IMR-90 (cell line): Measurements from ENCODE around the gene SLX4IP. TPM values are rescaled to one million over a fixed set of nuclear protein-coding genes. Genes with fewer than 3 reads are reported as not detected.

ENCODE experiments used
- ATAC-seq: fragments of 200-7000 bp; cut with Tn5 transposase; 2 replicates; pipeline ENCODE4 v1.9.1; 2020; ENCODE audit warnings: low read depth, mild to moderate bottlenecking, moderate library complexity
- BruUV-seq: library from RNA; stranded (reverse); fragments of 400-500 nt; replicated peaks from 2 replicates; lab custom pipeline; 2021; lab: Mats Ljungman, UMichigan
- CTCF ChIA-PET: fragments of 300-600 bp; formaldehyde crosslinking; extraction: SDS; loops from one replicate; lab custom pipeline; 2021; ENCODE audit warnings: antibody characterized with exemption; lab: Yijun Ruan, JAX
- POLR2A ChIA-PET: fragments of 300-600 bp; sonication (Branson Sonifier 250); formaldehyde crosslinking; loops from one replicate; lab custom pipeline; 2022; ENCODE audit warnings: antibody characterized with exemption; ENCODE audit not compliant: unreplicated experiment; lab: Charles Lee
- DNase-seq: peaks from one replicate; pipeline ENCODE4 v3.0.0; 2013
- H2AFZ ChIP-seq: replicated peaks from 2 replicates; pipeline ENCODE3; 2013; ENCODE audit warnings: low read length, mild to moderate bottlenecking; ENCODE audit not compliant: poor library complexity
- H2AK5ac ChIP-seq: 2 replicates; pipeline ENCODE4 v1.6.1; 2013; ENCODE audit warnings: low read depth, low read length, inconsistent platforms
- H2AK9ac ChIP-seq: replicated peaks from 2 replicates; pipeline ENCODE3; 2013; ENCODE audit warnings: mild to moderate bottlenecking, low read depth, low read length, moderate library complexity; ENCODE audit not compliant: poor library complexity
- H2BK120ac ChIP-seq: 2 replicates; pipeline ENCODE4 v1.6.1; 2013; ENCODE audit warnings: low read depth, low read length, inconsistent platforms
- H2BK15ac ChIP-seq: 3 replicates; pipeline ENCODE4 v1.6.1; 2013; ENCODE audit warnings: low read depth, low read length, inconsistent platforms
- H2BK20ac ChIP-seq: 2 replicates; pipeline ENCODE4 v1.6.1; 2013; ENCODE audit warnings: low read depth, mild to moderate bottlenecking, inconsistent platforms, low read length, moderate library complexity
- H2BK5ac ChIP-seq: 2 replicates; pipeline ENCODE4 v1.6.1; 2013; ENCODE audit warnings: mild to moderate bottlenecking, low read depth, low read length, inconsistent platforms; ENCODE audit not compliant: poor library complexity, severe bottlenecking
- H3K14ac ChIP-seq: replicated peaks from 2 replicates; pipeline ENCODE4 v1.6.1; 2013; ENCODE audit warnings: low read depth, low read length, inconsistent platforms
- H3K18ac ChIP-seq: 2 replicates; pipeline ENCODE4 v1.6.1; 2013; ENCODE audit warnings: low read depth, low read length, control low read depth
- H3K23ac ChIP-seq: 2 replicates; pipeline ENCODE4 v1.6.1; 2013; ENCODE audit warnings: low read depth, low read length, inconsistent platforms
- H3K27ac ChIP-seq: 2 replicates; pipeline ENCODE4 v1.5.1; 2013; ENCODE audit warnings: mild to moderate bottlenecking, control low read depth, low read length; ENCODE audit not compliant: insufficient read depth
- H3K27me3 ChIP-seq: 2 replicates; pipeline ENCODE4 v1.6.1; 2013; ENCODE audit warnings: low read length; ENCODE audit not compliant: control insufficient read depth, insufficient read depth
- H3K36me3 ChIP-seq: 2 replicates; pipeline ENCODE4 v1.6.1; 2013; ENCODE audit warnings: low read length, mixed read lengths; ENCODE audit not compliant: control insufficient read depth, insufficient read depth
- H3K4ac ChIP-seq: 2 replicates; pipeline ENCODE4 v1.6.1; 2013; ENCODE audit warnings: low read depth, low read length, inconsistent platforms
- H3K4me1 ChIP-seq: 2 replicates; pipeline ENCODE4 v1.6.1; 2013; ENCODE audit warnings: low read length, mixed read lengths; ENCODE audit not compliant: control insufficient read depth, insufficient read depth
- H3K4me2 ChIP-seq: 2 replicates; pipeline ENCODE4 v1.6.1; 2013; ENCODE audit warnings: low read depth, mild to moderate bottlenecking, control low read depth, low read length, moderate library complexity
- H3K4me3 ChIP-seq: 2 replicates; pipeline ENCODE4 v1.5.1; 2013; ENCODE audit warnings: low read depth, mild to moderate bottlenecking, control low read depth, low read length, moderate library complexity; ENCODE audit not compliant: insufficient read depth
- H3K56ac ChIP-seq: 2 replicates; pipeline ENCODE4 v1.6.1; 2013; ENCODE audit warnings: low read length, inconsistent platforms; ENCODE audit not compliant: insufficient read depth; ENCODE audit errors: extremely low read depth
- H3K79me1 ChIP-seq, 2 experiments: 2 replicates each; pipeline ENCODE4 v1.6.1; 2013; ENCODE audit warnings: low read length in 2 of 2, inconsistent platforms in 1 of 2, low read depth in 1 of 2
- H3K9ac ChIP-seq: 2 replicates; pipeline ENCODE4 v1.6.1; 2013; ENCODE audit warnings: low read depth, low read length, control low read depth
- H3K9me1 ChIP-seq: 2 replicates; pipeline ENCODE4 v1.6.1; 2013; ENCODE audit warnings: low read length, inconsistent platforms; ENCODE audit not compliant: insufficient read depth
- H3K9me3 ChIP-seq: 2 replicates; pipeline ENCODE4 v1.6.1; 2013; ENCODE audit warnings: low read length; ENCODE audit not compliant: control insufficient read depth, insufficient read depth
- H4K20me1 ChIP-seq: 2 replicates; pipeline ENCODE4 v1.6.1; 2013; ENCODE audit warnings: low read length, inconsistent platforms; ENCODE audit not compliant: insufficient read depth
- H4K5ac ChIP-seq: 2 replicates; pipeline ENCODE4 v1.6.1; 2013; ENCODE audit warnings: mild to moderate bottlenecking, low read depth, low read length, control low read depth
- H4K8ac ChIP-seq, 2 experiments: 2 replicates each; pipeline ENCODE4 v1.6.1; 2013; ENCODE audit warnings: low read depth in 2 of 2, low read length in 2 of 2, control low read depth in 1 of 2, inconsistent platforms in 1 of 2
- H4K91ac ChIP-seq: 2 replicates; pipeline ENCODE4 v1.6.1; 2013; ENCODE audit warnings: low read depth, low read length, inconsistent platforms; ENCODE audit not compliant: insufficient read depth
- BHLHE40 ChIP-seq: fragments of 150-350 bp; IDR thresholded peaks from 2 replicates; pipeline ENCODE4 v1.6.1; 2016; ENCODE audit warnings: mild to moderate bottlenecking, low read depth, low read length
- CEBPB ChIP-seq: IDR thresholded peaks from 2 replicates; pipeline ENCODE4 v1.6.1; 2012; ENCODE audit warnings: low read depth, low read length, improper control_type of control experiment
- CHD1 ChIP-seq: IDR thresholded peaks from 2 replicates; pipeline ENCODE4 v1.6.1; 2012; ENCODE audit warnings: low read depth, low read length, improper control_type of control experiment
- CTCF ChIP-seq: conservative IDR thresholded peaks from 2 replicates; pipeline ENCODE4 v1.5.1; 2012; ENCODE audit warnings: mild to moderate bottlenecking, low read depth, low read length, improper control_type of control experiment
- ELK1 ChIP-seq: fragments of 150-350 bp; IDR thresholded peaks from 2 replicates; pipeline ENCODE4 v1.6.1; 2016; ENCODE audit warnings: low read depth, mild to moderate bottlenecking, low read length, moderate library complexity, borderline replicate concordance
- FOS ChIP-seq: fragments of 150-350 bp; IDR thresholded peaks from 2 replicates; pipeline ENCODE4 v1.6.1; 2016; ENCODE audit warnings: low read depth, low read length
- MAZ ChIP-seq: IDR thresholded peaks from 2 replicates; pipeline ENCODE4 v1.6.1; 2012; ENCODE audit warnings: low read depth, mild to moderate bottlenecking, low read length, improper control_type of control experiment, moderate library complexity, borderline replicate concordance
- MXI1 ChIP-seq: IDR thresholded peaks from 2 replicates; pipeline ENCODE4 v1.6.1; 2012; ENCODE audit warnings: low read depth, mild to moderate bottlenecking, low read length, moderate library complexity, borderline replicate concordance
- NFE2L2 ChIP-seq: fragments of 150-350 bp; IDR thresholded peaks from 2 replicates; pipeline ENCODE4 v1.6.1; 2016; ENCODE audit warnings: low read depth, mild to moderate bottlenecking, low read length
- POLR2A ChIP-seq: IDR thresholded peaks from 2 replicates; pipeline ENCODE4 v1.6.1; 2012; ENCODE audit warnings: mild to moderate bottlenecking, low read depth, low read length
- RAD21 ChIP-seq: IDR thresholded peaks from 2 replicates; pipeline ENCODE4 v1.6.1; 2012; ENCODE audit warnings: low read length, improper control_type of control experiment
- RCOR1 ChIP-seq: IDR thresholded peaks from 2 replicates; pipeline ENCODE4 v1.6.1; 2012; ENCODE audit warnings: mild to moderate bottlenecking, low read length, improper control_type of control experiment; ENCODE audit not compliant: insufficient replicate concordance
- SMC3 ChIP-seq: fragments of 150-350 bp; IDR thresholded peaks from 2 replicates; pipeline ENCODE4 v1.6.1; 2016; ENCODE audit warnings: low read depth, mild to moderate bottlenecking, antibody characterized with exemption, low read length, moderate library complexity
- WGBS, 2 experiments: methylation state at CpG; one replicate each; pipeline versions ENCODE4 v1.1.5 to v1.1.7; 2013; ENCODE audit warnings: missing lambda C conversion rate in 2 of 2; ENCODE audit not compliant: insufficient read length in 1 of 2; ENCODE audit errors: extremely low coverage in 2 of 2; 5-methylcytosine and 5-hydroxymethylcytosine counted together
- dilution Hi-C: fragments of 300-500 bp; cut with HindIII; formaldehyde crosslinking; loops from one replicate; pipeline ENCODE4 v1.14.3; 2018; ENCODE audit warnings: low sequenced_read_pairs; ENCODE audit not compliant: unreplicated experiment
- in situ Hi-C: fragments of 300-500 bp; cut with MboI; formaldehyde crosslinking; loops from 3 replicates; pipeline ENCODE4 v1.14.3; 2019; ENCODE audit warnings: low sequenced_read_pairs, inconsistent platforms, mixed read lengths
- intact Hi-C: fragments of 100-400 bp; cut with micrococcal nuclease; formaldehyde crosslinking; loops from 2 replicates; pipeline ENCODE4 v1.10.0; 2022
- polyA plus RNA-seq, 3 experiments: library from polyadenylated mRNA; depleted of rRNA; stranded (reverse); fragments of >200 nt; gene quantifications; 2 replicates each; pipeline ENCODE4 v1.2.3, GENCODE V29; 2012; ENCODE audit warnings: low replicate concordance in 1 of 3
- total RNA-seq: library from RNA; depleted of rRNA; stranded (reverse); fragments of >200 nt; gene quantifications from 2 replicates; pipeline ENCODE4 v1.2.3, GENCODE V29; 2012

SLX4IP gene
- total and polyA plus RNA-seq, 2 of the 4 experiments (the other 2 are of a cell fraction), result 1.3 to 5.9 TPM

- ChIA-PET CTCF (interaction anchor here (0.6 to 0.8 kb wide), 2 partner anchors 12 to 28 kb away, joined by 3 to 4 read pairs; no protein-coding TSS in a partner anchor), POLR2A (interaction anchor here (0.6 kb wide), 2 partner anchors 27 to 1005 kb away, joined by 3 read pairs; no protein-coding TSS in a partner anchor)
- peak overlapping the region; percentile 78; the same call in 1 of the 2 replicates for H2BK20ac ChIP-seq
- H4K8ac ChIP-seq, result peak overlapping the region in 1 of 2 experiments; percentile 69; a peak in 3 of 4 replicates
- ATAC-seq (peak; percentile 90), DNase-seq (peak; percentile 94)
- H2AK9ac ChIP-seq, result no peak overlapping the region
- H4K20me1 ChIP-seq, result no peaks in the 10 kb centered on the region
- H3K9me3 ChIP-seq, result no peaks in the 10 kb centered on the region
- H3K23ac ChIP-seq, result no peak overlapping the region; the same call in 1 of the 2 replicates
- H3K56ac ChIP-seq, result 0 out of 2 replicates have a peak overlapping the region, but pooled peaks have one; percentile 27
- peak overlapping the region; percentile 32; the same call in 1 of the 2 replicates for H3K9ac ChIP-seq
- peaks cover 5 to 12% of the 10 kb centered on the region in 2 experiments; a peak in 3 of 4 replicates for H3K79me1 ChIP-seq
- peak overlapping the region; percentile 81 for H3K4ac ChIP-seq
- H2BK15ac ChIP-seq, result peak overlapping the region; percentile 59; the same call in 1 of the 3 replicates
- H4K91ac ChIP-seq, result peak overlapping the region; percentile 49; the same call in 1 of the 2 replicates
- no CpG with 5 or more reads among the region's 4 CpGs for WGBS, 2 experiments
- dilution Hi-C loops (no loop called here), intact Hi-C loops (no loop called here), in situ Hi-C loops (loop anchor here (25.0 kb wide), 1 partner anchor 554 kb away; no protein-coding TSS in a partner anchor)
- no peaks in the 10 kb centered on the region for H3K36me3 ChIP-seq
- H3K4me2 ChIP-seq, result peak overlapping the region; percentile 76
- H3K4me1 ChIP-seq, result peaks cover 13% of the 10 kb centered on the region
- BruUV-seq, result no TSS peak
- H3K9me1 ChIP-seq, result peaks cover 8% of the 10 kb centered on the region; the same call in 1 of the 2 replicates
- no peak overlapping the region for H3K4me3 ChIP-seq
- H2BK120ac ChIP-seq, result peak overlapping the region; percentile 78
- H2AK5ac ChIP-seq, result peak overlapping the region; percentile 45; the same call in 1 of the 2 replicates
- H3K18ac ChIP-seq, result peak overlapping the region; percentile 84
- peak overlapping the region; percentile 81; the same call in 1 of the 2 replicates for H4K5ac ChIP-seq
- peak overlapping the region; percentile 34 for H2AFZ ChIP-seq
- peak overlapping the region; percentile 51; the same call in 1 of the 2 replicates for H3K27ac ChIP-seq
- H3K14ac ChIP-seq, result peak overlapping the region; percentile 69
- no peaks in the 10 kb centered on the region for H3K27me3 ChIP-seq
- peak overlapping the region; percentile 79 for H2BK5ac ChIP-seq
- TF ChIP-seq RAD21 (no peak; the same call in 1 of the 2 replicates), FOS (peak; percentile 70), CEBPB (peak; percentile 89), CTCF (no peak), CHD1 (no peak), NFE2L2 (no peak), MAZ (no peak), BHLHE40 (peak; percentile 31; the same call in 1 of the 2 replicates), MXI1 (0 out of 2 replicates have a peak, but pooled peaks have one; percentile 11), SMC3 (no peak), ELK1 (no peak), POLR2A (0 out of 2 replicates have a peak, but pooled peaks have one; percentile 1), RCOR1 (no peak)
Measured at GRCh38 chr20:10540636-10541493, 105.8 kb downstream of the SLX4IP start.
